HG03025 (cell line): Measurements from ENCODE around the gene ADAM12.

Source experiments
- ATAC-seq: cut with Tn5 transposase; IDR thresholded peaks from one replicate; pipeline ENCODE4 v1.9.1; 2021; ENCODE audit warnings: mild to moderate bottlenecking, moderate library complexity; ENCODE audit not compliant: unreplicated experiment, low FRiP score

Gene ADAM12

DNA sequence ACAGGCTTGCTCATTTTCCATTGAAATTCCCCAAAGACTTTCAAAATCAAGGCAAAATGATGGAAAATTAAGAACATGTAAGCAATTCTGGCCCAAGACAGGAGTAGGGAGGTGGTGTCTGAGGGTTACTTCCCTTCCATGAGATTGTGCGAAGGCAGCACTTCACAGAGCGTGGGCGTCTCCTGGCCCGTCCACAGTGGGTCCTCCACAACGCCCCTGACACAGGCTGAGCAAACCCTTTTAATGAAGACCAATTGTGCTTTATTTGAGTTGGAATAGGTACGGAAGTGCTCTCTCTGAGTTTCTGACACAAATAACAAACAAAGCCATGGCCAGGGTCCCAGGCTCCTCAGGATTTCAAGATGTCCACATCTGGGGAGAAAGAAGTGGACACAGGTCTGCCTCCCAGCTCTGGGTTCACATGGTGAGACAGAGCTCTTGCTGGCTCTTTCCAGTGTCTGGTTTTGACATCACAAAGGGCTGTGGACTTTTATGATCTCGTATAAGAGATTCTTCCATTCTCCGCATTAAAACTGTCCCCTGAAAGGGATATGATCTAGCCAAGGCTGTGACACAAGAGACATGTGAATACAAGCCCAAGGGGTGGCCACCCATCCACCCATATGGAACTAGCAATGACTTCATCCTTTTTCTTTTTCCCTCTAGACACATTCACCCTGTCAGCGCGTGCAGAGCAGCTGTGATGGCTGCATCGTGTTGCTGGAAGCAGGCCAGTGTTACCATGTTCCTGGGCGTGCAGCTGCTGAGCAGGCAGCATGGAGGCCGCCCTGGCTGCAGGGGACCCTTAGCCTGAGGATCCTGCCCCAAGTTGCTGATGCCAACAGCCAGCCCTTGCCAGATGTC lies 145.6 kb downstream of the ADAM12 start:
- no peak for ATAC-seq

DNA sequence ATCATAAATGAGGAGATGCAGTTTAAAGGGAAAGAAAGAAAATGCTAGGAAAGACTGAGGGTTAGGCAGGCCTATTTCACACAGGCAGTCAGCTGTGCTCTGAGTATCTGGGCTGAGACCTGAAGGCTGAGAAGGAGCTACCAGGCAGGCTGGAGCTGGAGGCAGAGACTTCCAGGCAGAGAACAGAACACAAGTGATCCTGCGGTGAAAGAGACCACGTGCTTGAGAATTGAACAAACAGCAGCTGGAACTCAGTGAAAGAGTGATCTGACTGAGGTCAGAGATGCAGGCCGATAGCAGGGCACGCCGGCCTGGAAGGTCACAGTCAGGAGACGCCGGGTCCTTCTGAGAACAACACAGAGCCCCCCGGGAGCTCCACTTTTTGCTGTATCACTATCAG lies 147.8 kb downstream of the ADAM12 start:
- ATAC-seq = no peak

- no peak for ATAC-seq
These were observed 148.4 kb downstream of the ADAM12 start for GRCh38 chr10:126239844-126240243.

- no peak for ATAC-seq
These were observed 152.1 kb downstream of the ADAM12 start for GRCh38 chr10:126235979-126236851.

DNA sequence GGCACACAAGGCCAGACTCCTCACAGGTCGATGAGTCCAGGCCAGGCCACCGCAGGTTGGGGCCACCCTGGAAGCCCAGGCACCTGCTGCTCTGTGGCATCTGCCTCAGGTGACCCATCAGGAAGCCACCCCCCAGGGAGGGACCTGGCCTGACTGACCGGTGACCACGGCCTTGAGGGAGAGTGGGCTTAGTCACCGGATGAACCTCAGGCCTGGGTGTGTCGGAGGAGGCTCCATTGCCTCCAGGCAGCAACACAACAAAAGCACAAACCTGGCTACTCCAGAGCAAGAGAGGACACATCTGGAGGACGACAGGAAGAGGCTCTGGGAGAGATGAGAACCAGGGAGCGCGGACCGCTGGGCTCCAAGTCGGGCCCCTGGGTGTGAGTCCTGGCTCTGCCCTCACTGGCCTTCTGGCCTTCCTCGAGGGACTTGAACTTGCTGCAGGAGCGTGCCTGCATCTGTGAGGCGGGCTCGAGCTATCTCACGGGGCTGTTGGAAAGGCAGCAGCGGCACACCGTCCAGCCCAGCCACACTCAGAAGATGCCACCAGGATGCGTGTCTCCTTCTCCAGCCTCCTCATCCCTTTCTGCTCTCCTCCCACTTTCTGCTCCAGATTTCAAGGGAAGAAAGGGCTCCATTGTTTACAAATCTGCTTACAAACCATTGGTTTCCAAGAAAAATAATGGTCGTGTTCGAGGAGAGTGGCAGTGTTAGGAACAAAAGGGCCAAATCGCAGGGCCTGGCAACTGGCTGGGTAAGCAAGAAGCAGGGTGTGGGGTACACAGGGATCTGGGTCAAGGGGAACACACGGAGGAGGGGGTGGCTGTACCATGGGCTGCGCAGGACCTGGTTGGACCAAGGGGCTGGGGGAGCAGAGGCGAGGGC lies 152.9 kb downstream of the ADAM12 start:
- no peak for ATAC-seq

- ATAC-seq = no peak
These were observed 153.6 kb downstream of the ADAM12 start for GRCh38 chr10:126234630-126235029.

- no peak for ATAC-seq
These were observed 154.8 kb downstream of the ADAM12 start for GRCh38 chr10:126233182-126234148.

- no peak for ATAC-seq
These were observed 157.7 kb downstream of the ADAM12 start for GRCh38 chr10:126230587-126230986.

GRCh38 chr10:126229686-126230085 lies 158.6 kb downstream of the ADAM12 start:
- ATAC-seq = no peak

DNA sequence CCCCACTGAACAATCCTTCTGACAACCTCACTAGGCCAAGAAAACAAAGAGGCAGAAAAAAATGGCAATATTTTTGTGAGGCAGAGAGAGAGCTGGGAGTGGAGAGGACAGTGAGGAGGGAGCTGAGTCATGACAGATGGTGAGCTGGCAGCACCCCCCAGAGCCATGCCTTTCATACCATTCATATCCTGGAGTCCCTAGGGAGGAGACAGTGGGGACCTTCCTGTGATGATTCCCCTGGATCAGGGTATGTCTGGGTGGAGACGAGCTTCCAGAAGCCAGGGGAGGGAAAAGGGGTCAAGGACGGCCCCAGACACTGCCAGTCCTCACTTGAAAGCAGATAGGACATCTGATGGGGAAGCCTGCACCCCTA lies 160.5 kb downstream of the ADAM12 start:
- ATAC-seq = no peak

DNA sequence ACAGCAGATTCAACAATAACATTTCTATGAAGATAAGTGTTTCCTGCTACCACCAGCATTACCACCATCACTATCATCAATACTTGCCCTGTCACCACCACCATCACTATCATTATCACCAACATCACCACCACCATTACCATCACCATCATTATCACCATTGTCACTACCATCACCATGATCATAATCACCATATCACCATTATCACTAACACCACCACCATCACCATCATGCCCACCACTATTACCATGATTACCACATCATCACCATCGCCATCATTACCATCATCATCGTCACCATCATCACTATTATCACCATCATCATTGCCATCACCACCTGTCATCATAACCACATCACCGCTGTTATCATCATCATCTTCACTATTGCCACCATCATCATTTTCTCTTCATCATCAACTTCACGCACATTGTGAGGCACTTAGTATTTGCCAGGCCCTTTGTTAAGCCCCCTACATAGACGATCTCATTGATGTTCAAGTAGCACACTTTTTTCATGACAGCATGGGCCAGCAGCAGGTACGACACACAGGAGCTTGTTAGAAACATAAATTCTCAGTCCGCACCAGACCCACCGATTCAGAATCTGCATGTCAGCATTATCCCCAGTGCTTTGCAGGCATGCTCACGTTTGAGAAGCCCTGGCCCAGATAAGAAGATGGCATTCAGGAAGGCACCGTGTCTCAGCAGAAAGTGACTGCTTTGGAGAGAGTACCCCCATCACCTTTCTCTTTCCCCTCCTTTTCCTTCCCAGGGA lies 161.1 kb downstream of the ADAM12 start:
- ATAC-seq = no peak

DNA sequence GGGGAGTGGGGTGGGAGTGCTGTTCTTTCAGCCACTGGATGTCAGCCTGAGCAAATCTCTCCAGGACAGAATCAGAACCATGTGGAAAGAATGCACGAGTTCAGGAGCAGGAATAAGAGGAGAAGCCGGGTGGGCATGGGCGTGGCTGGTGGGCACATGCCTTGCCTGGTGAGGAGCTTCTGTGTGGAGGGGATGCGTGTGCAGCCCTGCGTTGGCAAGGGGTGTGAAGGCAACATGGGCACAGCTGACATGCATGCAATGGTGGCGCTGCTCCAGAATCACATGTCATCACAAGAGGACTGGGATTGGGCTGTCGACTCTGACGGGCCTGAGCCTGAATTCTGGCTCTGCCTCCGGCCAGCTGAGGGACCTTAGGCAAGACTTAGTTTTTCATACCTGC lies 162.1 kb downstream of the ADAM12 start:
- no peak for ATAC-seq

GRCh38 chr10:126225672-126226008 lies 162.6 kb downstream of the ADAM12 start:
- no peak for ATAC-seq

DNA sequence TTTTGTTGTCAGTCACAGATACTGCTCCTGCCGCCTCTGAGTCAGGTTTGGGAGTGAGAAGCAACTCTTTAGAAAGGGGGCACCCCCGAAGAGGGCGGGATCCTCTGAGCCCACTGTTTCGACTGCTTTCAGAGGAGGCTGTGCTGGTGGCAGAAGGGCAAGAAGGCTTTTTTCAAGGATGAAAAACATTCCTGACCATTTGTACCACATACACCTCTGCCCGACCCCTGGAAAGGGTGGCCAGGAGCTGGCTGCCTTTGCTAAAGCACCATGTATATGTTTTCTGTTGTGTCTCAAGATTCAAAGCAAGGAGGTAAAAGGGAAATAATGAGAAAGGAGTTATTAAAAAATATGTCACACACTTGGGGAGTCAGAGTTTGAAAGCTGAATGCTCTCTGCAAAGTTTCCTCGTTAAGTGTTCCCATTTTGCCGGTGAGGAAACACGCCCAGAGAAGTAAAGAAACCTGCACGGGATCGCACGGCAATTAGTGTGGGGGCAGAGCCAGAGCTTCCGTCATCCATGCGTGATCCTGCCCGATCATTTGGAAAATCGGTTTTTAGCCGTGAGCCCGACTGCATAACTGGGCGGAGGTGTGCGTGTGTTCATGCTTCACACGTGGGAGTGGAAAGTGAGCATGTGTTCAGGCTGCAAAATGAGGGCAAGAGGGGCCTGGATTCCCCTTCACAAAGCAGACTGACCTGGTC lies 163.2 kb downstream of the ADAM12 start:
- no peak for ATAC-seq

DNA sequence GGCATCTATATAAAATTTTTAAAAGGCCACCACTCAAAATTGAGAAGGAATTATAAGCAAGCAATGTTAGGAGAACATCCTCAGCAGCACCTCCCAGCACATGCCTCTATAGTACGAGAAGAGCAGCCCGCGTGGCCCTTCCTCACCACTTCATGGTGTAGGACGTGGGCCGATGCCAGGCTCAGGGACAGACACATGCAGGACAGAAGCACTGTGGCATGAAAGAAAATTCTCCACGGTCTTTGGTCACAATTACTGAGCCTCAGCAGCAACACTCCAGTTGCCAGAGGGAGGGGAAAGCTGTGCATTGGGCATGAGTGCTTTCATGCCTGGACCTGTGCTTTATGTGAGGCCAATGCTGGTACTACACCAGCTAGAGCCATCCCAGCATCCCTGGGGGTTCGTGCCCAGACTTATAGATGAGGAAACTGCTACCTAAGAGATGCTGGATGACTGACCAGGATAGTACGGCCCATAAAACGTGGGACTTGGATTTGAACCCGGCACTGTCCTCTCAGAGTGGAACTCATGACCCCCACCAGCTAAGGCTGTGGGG lies 164.7 kb downstream of the ADAM12 start:
- ATAC-seq = no peak

DNA sequence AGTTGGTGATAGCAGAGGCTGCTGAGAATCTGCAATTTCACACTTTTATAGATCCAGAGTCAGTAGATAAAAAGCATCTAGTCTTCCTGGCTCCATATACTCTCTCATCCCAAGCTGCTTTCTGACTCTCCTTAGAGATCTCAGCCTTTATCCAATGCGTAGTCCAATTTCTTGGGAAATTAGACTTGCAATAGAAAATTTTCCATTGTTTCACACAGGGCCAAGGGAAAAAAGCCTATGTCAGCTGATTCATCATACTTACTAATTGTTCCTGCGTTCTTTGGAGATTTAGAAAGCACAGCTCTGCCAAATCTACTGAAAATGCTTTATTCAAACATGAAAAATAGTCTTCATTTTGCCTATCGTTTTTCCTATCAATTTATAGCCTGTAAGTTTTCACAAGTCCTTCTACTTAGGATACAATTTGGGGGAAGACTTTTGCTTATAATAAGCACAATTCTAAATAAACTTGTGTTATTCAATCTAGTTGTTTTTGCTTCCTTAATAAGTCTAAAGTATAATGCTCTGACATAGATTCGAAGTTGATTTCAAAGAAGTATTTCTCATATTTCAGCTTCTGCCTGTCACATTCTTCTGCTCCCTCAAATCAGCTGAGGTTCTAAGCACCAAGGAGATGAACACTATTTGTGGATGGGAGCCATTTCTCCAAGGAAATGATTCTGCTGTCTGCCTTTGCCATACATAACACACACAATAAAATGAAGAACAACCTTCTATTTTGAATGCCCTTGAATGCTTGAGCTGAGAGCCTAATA lies 165.4 kb downstream of the ADAM12 start:
- no peak for ATAC-seq

- ATAC-seq = no peak
These were observed 166.4 kb downstream of the ADAM12 start for GRCh38 chr10:126221874-126222273.
